ENCODE measurements around the gene LMBR1. TPM values are rescaled to one million over a fixed set of nuclear protein-coding genes. Genes with fewer than 3 reads are reported as not detected.
A peak's percentile ranks its signal among the peaks of the same experiment; 100 is the strongest.
"Not testable (repeated sequence)": the region's sequence is repeated elsewhere in the genome, so short reads cannot be mapped to it uniquely, and the experiment has no call there.

The LMBR1 gene
- total RNA-seq, 4 donors from 2014 or later: 39.9 to 63.0 (median 59.0) TPM

- H3K27ac ChIP-seq: no peak overlapping the region
- H3K9me3 ChIP-seq: peaks cover 0 to 8% (median 0%) of the 10 kb centered on the region in 3 donors
- ATAC-seq: no peak
- no peaks in the 10 kb centered on the region for H3K4me1 ChIP-seq
- H3K36me3 ChIP-seq: no peaks in the 10 kb centered on the region
- WGBS, 2 donors (ENCODE audit: low coverage in 1 of 2): 50 to 82% methylated on average over 1 of the region's 1 CpG
- no peak for TF ChIP-seq POLR2AphosphoS5 (IDR thresholded peaks at IDR 0.05)
- TF ChIP-seq EP300 (IDR thresholded peaks at IDR 0.05): no peak
- H3K27me3 ChIP-seq: peaks cover 62% of the 10 kb centered on the region
- no peak overlapping the region for H3K4me3 ChIP-seq
Measured at GRCh38 chr7:156918635-156919034, 25.7 kb upstream of the LMBR1 start.

- not testable (repeated sequence) for H3K27ac ChIP-seq, H3K9me3 ChIP-seq, H3K4me3 ChIP-seq, ATAC-seq, H3K4me1 ChIP-seq, H3K36me3 ChIP-seq
- peaks cover 23% of the 10 kb centered on the region for H3K27me3 ChIP-seq
- 50% methylated on average over 1 of the region's 3 CpGs for WGBS, 2 donors (ENCODE audit: low coverage in 1 of 2)
Measured at GRCh38 chr7:156909574-156910252, 16.7 kb upstream of the LMBR1 start.

- WGBS, 2 donors (ENCODE audit: low coverage in 1 of 2): 54 to 64% methylated on average over 4 of the region's 4 CpGs
- Histone ChIP-seq H3K36me3 (no peaks in the 10 kb centered on the region), H3K27me3 (peaks cover 23% of the 10 kb centered on the region), H3K4me1 (no peaks in the 10 kb centered on the region), H3K27ac (no peak overlapping the region), H3K4me3 (no peak overlapping the region), H3K9me3 (no peaks in the 10 kb centered on the region)
- ATAC-seq: no peak
- no peak for TF ChIP-seq POLR2AphosphoS5 (IDR thresholded peaks at IDR 0.05)
Measured at GRCh38 chr7:156907656-156908055, 14.7 kb upstream of the LMBR1 start.

DNA sequence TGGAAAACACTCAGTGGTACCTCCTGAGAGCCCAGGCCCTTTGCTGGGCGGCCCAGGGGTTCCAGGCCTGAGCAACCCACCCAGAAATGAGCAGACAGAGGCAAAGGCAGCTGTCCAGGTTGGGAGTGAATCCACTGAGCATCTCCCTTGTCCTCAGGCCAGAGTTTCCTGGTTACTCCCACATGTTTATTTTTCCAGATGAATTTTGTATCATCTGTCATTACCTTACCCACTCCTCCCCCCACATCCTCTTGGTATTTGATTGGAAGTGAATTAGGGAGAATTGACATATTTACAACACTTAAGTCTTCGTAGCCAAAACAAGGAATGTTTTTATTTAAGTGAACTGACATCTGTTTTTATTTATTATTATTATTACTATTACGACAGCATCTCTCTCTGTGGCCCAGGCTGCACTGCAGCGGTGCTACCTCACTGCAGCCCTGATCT lies 13.2 kb upstream of the LMBR1 start:
- Histone ChIP-seq H3K27me3 (peaks cover 37% of the 10 kb centered on the region), H3K4me3 (no peak overlapping the region), H3K9me3 (no peaks in the 10 kb centered on the region), H3K27ac (no peak overlapping the region), H3K36me3 (no peaks in the 10 kb centered on the region), H3K4me1 (no peaks in the 10 kb centered on the region)
- no peak for TF ChIP-seq EP300 (IDR thresholded peaks at IDR 0.05)
- TF ChIP-seq POLR2AphosphoS5 (IDR thresholded peaks at IDR 0.05): no peak
- no peak for TF ChIP-seq CTCF (IDR thresholded peaks at IDR 0.05)
- TF ChIP-seq POLR2A (IDR thresholded peaks at IDR 0.05): no peak
- ATAC-seq: no peak
- WGBS, 2 donors (ENCODE audit: low coverage in 1 of 2): 44 to 64% methylated on average over 2 to 4 of the region's 4 CpGs

GRCh38 chr7:156903232-156903909 lies 10.4 kb upstream of the LMBR1 start:
- Histone ChIP-seq H3K9me3 (no peaks in the 10 kb centered on the region), H3K4me3 (no peak overlapping the region), H3K27ac (peak overlapping the region in 3 of 4 donors; percentile 3 to 49 (median 43)), H3K36me3 (no peaks in the 10 kb centered on the region), H3K27me3 (peaks cover 48% of the 10 kb centered on the region), H3K4me1 (no peaks in the 10 kb centered on the region)
- peak; percentile 74 for ATAC-seq
- WGBS, 2 donors (ENCODE audit: low coverage in 1 of 2): 49 to 71% methylated on average over 5 to 8 of the region's 10 CpGs
- peak; percentile 56 for TF ChIP-seq POLR2AphosphoS5 (IDR thresholded peaks at IDR 0.05)
- no peak for TF ChIP-seq CTCF (IDR thresholded peaks at IDR 0.05)

- WGBS, 2 donors (ENCODE audit: low coverage in 1 of 2): 60 to 74% methylated on average over 2 to 8 of the region's 9 CpGs
- H3K4me3 ChIP-seq, H3K36me3 ChIP-seq, H3K9me3 ChIP-seq, ATAC-seq, H3K4me1 ChIP-seq, H3K27ac ChIP-seq: not testable (repeated sequence)
- H3K27me3 ChIP-seq: peaks cover 32% of the 10 kb centered on the region
Measured at GRCh38 chr7:156900093-156900492, 7.1 kb upstream of the LMBR1 start.

- H3K4me3 ChIP-seq: no peak overlapping the region
Measured at GRCh38 chr7:156898938-156899337, 6.0 kb upstream of the LMBR1 start.

More at GRCh38 chr7:156898938-156899337, 6.0 kb upstream of the LMBR1 start:
- H3K27me3 ChIP-seq: peaks cover 32% of the 10 kb centered on the region
- ATAC-seq: no peak
- H3K36me3 ChIP-seq: no peaks in the 10 kb centered on the region
- H3K4me1 ChIP-seq: peaks cover 0 to 21% (median 0%) of the 10 kb centered on the region in 3 donors
- 78 to 100% methylated on average over 1 of the region's 1 CpG for WGBS, 2 donors (ENCODE audit: low coverage in 1 of 2)
- no peak for TF ChIP-seq POLR2A (IDR thresholded peaks at IDR 0.05)
- no peak for TF ChIP-seq POLR2AphosphoS5 (IDR thresholded peaks at IDR 0.05)
- TF ChIP-seq EP300 (IDR thresholded peaks at IDR 0.05): no peak
- H3K27ac ChIP-seq: no peak overlapping the region
- no peaks in the 10 kb centered on the region for H3K9me3 ChIP-seq

Measured in gastroesophageal sphincter (tissue), 4 donors.